GM18951 (cell line): ENCODE results near the gene CES2.
"Not testable (repeated sequence)": the region's sequence is repeated elsewhere in the genome, so short reads cannot be mapped to it uniquely, and the experiment has no call there.

Source experiments
- POLR2A ChIP-seq: IDR thresholded peaks from 4 replicates; pipeline ENCODE4 v1.6.1; 2011; ENCODE audit warnings: mild to moderate bottlenecking; ENCODE audit not compliant: insufficient read length, insufficient read depth; ENCODE audit errors: extremely low read depth
- in situ Hi-C: fragments of 300-500 bp; cut with MboI; formaldehyde crosslinking; loops from one replicate; pipeline ENCODE4 v1.12.0; 2022; ENCODE audit warnings: low sequenced_read_pairs, mixed read lengths, inconsistent platforms; ENCODE audit not compliant: unreplicated experiment

Gene CES2

GRCh38 chr16:66927918-66928649 is 7.2 kb upstream of the CES2 start:
- TF ChIP-seq POLR2A, result no peak
- in situ Hi-C loops, result no loop called here

- in situ Hi-C loops, result no loop called here
- TF ChIP-seq POLR2A, result no peak
These were observed 6.5 kb upstream of the CES2 start for GRCh38 chr16:66928702-66929388.

DNA sequence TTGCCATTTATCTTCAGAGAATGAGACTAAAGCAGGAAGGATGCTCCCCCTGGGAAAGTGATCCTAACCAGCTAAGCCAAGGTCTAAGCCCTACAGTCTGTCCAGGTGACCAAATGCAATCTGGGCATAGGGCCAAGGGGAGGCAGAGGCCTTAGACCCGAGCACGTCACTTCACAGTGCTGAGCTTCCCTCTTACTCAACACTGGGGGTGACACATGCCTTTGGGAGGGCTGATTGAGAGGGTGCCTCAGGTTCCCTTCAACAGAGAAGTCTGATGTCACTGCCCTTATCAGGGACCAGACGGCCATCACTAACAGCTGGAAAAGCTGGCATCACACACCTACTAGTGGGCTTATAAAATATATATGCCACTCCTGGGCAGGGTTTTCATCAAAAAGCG is 5.1 kb upstream of the CES2 start:
- no peak for TF ChIP-seq POLR2A
- in situ Hi-C loops, result no loop called here

DNA sequence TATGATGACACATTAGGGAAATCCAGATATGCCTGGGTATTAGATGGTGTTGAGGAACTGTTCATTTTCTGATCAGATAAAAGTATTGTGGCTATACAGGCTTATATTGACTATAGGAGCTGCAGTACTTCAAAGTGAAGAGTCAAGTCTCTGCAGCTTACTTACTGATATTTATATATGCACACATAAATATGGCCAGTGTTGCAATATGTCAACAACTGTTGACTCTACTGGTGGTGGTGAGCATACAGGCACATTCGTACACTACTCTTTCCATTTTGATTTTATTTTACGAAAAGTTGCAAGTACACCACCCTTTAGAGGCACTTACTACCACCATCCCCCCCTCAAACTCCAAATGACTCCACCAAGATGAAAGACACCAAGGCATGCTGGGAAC is 3.7 kb upstream of the CES2 start:
- in situ Hi-C loops, result no loop called here
- TF ChIP-seq POLR2A, result no peak

GRCh38 chr16:66932076-66932475 is 3.2 kb upstream of the CES2 start:
- in situ Hi-C loops, result no loop called here
- TF ChIP-seq POLR2A, result no peak

- TF ChIP-seq POLR2A, result no peak
- in situ Hi-C loops, result no loop called here
These were observed 1.6 kb upstream of the CES2 start for GRCh38 chr16:66933776-66934137.

GRCh38 chr16:66934138-66934838 is 1.0 kb upstream of the CES2 start, which contains the start of gene CIAO2B:
TSS of gene CIAO2B (minus strand) at chr16:66934402. CDS start at chr16:66934364, 38 bp downstream.
- TF ChIP-seq POLR2A, result peak; percentile 91
- in situ Hi-C loops, result no loop called here

GRCh38 chr16:66934839-66935313 is 440 bp upstream of the CES2 start:
- in situ Hi-C loops, result not testable (repeated sequence)

DNA sequence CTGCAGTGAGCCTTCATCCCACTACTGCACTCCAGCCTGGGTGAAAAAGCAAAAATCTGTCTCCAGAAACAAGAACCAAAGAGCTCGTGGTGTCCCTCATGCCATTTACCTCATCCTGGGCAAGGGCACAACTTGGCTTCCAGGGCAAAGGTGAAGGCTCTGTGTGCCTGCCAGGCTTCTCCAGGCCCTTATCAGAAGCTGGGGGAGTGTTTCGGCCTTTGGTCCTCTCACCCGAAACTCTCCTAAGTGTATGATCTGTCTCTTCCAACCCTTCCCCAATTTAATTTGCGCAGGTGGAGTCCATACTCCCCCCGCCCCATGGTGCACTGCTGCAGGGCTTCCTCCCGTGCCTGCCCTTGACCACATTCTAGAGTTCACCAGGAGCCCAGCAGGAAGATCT is 1.1 kb downstream of the CES2 start:
- TF ChIP-seq POLR2A, result no peak
- in situ Hi-C loops, result no loop called here

GRCh38 chr16:66936889-66937554 is 1.7 kb downstream of the CES2 start:
- in situ Hi-C loops, result no loop called here
- TF ChIP-seq POLR2A, result no peak

DNA sequence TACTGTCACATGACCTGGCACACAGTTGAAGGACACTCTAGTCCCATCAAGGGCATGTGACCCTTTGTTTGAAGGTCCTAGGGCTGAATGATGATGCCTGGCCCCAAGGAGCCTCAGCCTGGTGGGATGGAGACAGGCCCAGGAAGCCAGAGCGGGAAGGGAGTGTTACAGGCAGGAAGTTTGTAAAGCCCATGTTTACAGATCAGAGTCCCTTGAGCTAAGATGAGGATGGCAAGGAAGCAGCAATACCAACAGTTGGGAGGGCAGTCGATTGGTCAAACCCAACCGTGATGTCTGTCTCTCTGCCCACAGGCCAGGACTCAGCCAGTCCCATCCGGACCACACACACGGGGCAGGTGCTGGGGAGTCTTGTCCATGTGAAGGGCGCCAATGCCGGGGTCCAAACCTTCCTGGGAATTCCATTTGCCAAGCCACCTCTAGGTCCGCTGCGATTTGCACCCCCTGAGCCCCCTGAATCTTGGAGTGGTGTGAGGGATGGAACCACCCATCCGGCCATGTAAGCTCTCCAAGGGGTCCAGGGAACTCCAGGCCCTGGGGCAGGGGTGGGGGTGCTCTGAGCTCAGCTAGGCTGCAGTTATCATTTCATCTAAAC is 2.5 kb downstream of the CES2 start:
- in situ Hi-C loops, result no loop called here
- TF ChIP-seq POLR2A, result no peak

GRCh38 chr16:66939366-66939765 is 4.0 kb downstream of the CES2 start:
- in situ Hi-C loops, result no loop called here
- no peak for TF ChIP-seq POLR2A

GRCh38 chr16:66940236-66940635 is 4.9 kb downstream of the CES2 start:
- in situ Hi-C loops, result no loop called here
- TF ChIP-seq POLR2A, result no peak

DNA sequence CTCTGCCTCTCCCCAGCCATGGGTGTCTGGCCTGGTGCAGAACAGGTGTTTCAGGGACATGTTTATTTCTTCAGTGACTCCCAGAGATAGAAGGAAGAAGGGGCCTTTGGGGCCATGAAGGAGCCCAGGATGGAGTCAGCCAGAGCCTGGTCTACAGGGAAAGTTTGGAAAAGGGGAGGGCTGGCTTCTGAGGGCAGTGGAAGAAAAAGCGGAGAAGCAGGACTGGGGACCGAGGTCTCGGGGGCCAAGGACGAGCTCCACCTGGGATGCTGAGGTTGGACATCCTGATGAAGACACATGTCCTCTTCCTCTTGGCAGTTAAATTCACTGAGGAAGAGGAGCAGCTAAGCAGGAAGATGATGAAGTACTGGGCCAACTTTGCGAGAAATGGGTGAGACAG is 7.7 kb downstream of the CES2 start:
- in situ Hi-C loops, result no loop called here
- TF ChIP-seq POLR2A, result no peak
